ENCODE data around the gene SNX25. TPM values are rescaled to one million over a fixed set of nuclear protein-coding genes. Genes with fewer than 3 reads are reported as not detected.

The SNX25 gene
- total RNA-seq, 4 donors from 2014 or later: 19.9 to 23.8 (median 21.5) TPM

- peaks cover 11 to 66% (median 48%) of the 10 kb centered on the region in 4 donors for H3K36me3 ChIP-seq
- no peak overlapping the region for H3K27ac ChIP-seq (replicated peaks in 1 of 4)
- H3K4me3 ChIP-seq: no peak overlapping the region
- 94% methylated on average over 2 of the region's 2 CpGs for WGBS
- no peaks in the 10 kb centered on the region for H3K9me3 ChIP-seq
- intact Hi-C loops (cut with DNase I): no loop called here
- H3K27me3 ChIP-seq: no peaks in the 10 kb centered on the region
- no peak for DNase-seq (ENCODE audit: extremely low spot score)
- TF ChIP-seq CTCF (IDR thresholded peaks at IDR 0.05) (no peak), POLR2AphosphoS5 (IDR thresholded peaks at IDR 0.05) (no peak), POLR2A (IDR thresholded peaks at IDR 0.05; ENCODE audit: low read depth) (no peak), EP300 (IDR thresholded peaks at IDR 0.05) (no peak)
- no peaks in the 10 kb centered on the region for H3K4me1 ChIP-seq
Observed at GRCh38 chr4:185352741-185353140, 143.3 kb downstream of the SNX25 start.

GRCh38 chr4:185357211-185357610 lies 147.8 kb downstream of the SNX25 start:
- no peak overlapping the region for H3K27ac ChIP-seq (replicated peaks in 1 of 4)

GRCh38 chr4:185357733-185358440 lies 148.5 kb downstream of the SNX25 start:
- Histone ChIP-seq H3K27ac (replicated peaks in 1 of 4) (no peak overlapping the region), H3K9me3 (no peaks in the 10 kb centered on the region), H3K36me3 (peaks cover 4 to 58% (median 26%) of the 10 kb centered on the region in 4 donors), H3K27me3 (no peaks in the 10 kb centered on the region), H3K4me3 (no peak overlapping the region), H3K4me1 (no peaks in the 10 kb centered on the region)
- intact Hi-C loops (cut with DNase I): no loop called here
- 88% methylated on average over 7 of the region's 7 CpGs for WGBS
- TF ChIP-seq CTCF (IDR thresholded peaks at IDR 0.05) (no peak), POLR2AphosphoS5 (IDR thresholded peaks at IDR 0.05) (no peak), EP300 (IDR thresholded peaks at IDR 0.05) (no peak), POLR2A (IDR thresholded peaks at IDR 0.05; ENCODE audit: low read depth) (no peak)
- DNase-seq (ENCODE audit: extremely low spot score): no peak

More at GRCh38 chr4:185357211-185357610, 147.8 kb downstream of the SNX25 start:
- Histone ChIP-seq H3K4me1 (no peaks in the 10 kb centered on the region), H3K9me3 (no peaks in the 10 kb centered on the region), H3K27me3 (no peaks in the 10 kb centered on the region), H3K36me3 (peaks cover 4 to 60% (median 31%) of the 10 kb centered on the region in 4 donors), H3K4me3 (no peak overlapping the region)
- intact Hi-C loops (cut with DNase I): no loop called here
- TF ChIP-seq POLR2A (IDR thresholded peaks at IDR 0.05; ENCODE audit: low read depth): no peak
- WGBS: 89% methylated on average over 5 of the region's 5 CpGs
- no peak for DNase-seq (ENCODE audit: extremely low spot score)

DNA sequence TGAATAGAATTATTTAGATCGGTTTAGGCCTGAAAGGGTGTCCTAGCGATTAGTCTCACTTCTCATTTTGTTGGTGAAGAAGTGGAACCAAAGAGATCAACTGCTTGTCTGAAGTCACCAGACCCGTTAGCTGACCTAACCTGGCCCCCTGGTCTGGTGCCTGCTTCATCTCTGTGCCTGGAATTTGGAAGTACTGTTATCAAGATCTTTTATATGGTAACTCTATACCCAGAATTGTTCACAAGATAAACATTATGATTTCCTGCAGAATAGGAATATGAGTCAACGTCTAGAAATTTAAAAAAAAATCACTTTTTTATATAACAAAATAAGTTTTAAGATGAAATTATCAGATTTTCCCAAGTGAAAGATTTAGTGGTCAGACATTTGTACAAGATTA lies 149.1 kb downstream of the SNX25 start:
- DNase-seq (ENCODE audit: extremely low spot score): no peak
- intact Hi-C loops (cut with DNase I): no loop called here
- Histone ChIP-seq H3K27me3 (no peaks in the 10 kb centered on the region), H3K36me3 (peaks cover 2 to 55% (median 25%) of the 10 kb centered on the region in 4 donors), H3K4me3 (no peak overlapping the region), H3K4me1 (peaks cover 0 to 4% (median 0%) of the 10 kb centered on the region in 4 donors), H3K27ac (replicated peaks in 1 of 4) (no peak overlapping the region), H3K9me3 (no peaks in the 10 kb centered on the region)
- TF ChIP-seq EP300 (IDR thresholded peaks at IDR 0.05): no peak
- no peak for TF ChIP-seq POLR2A (IDR thresholded peaks at IDR 0.05; ENCODE audit: low read depth)
- no peak for TF ChIP-seq CTCF (IDR thresholded peaks at IDR 0.05)
- no peak for TF ChIP-seq POLR2AphosphoS5 (IDR thresholded peaks at IDR 0.05)
- 77% methylated on average over 4 of the region's 4 CpGs for WGBS

DNA sequence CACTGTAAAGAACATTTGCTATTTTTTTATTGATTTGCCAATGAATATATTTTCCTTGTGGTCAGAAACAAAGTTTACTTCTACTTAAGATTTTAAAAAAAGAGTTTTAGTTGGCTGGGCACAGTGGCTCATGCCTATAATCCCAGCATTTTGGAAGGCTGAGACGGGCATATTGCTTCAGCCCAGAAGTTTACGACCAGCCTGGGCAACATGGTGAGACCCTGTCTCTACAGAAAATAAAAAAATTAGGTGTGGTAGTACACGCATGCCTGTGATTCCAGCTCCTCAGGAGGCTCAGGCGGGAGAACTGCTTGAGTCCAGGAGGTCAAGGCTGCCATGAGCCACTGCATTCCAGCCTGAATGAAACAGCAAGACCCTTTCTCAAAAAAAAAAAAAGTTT lies 149.6 kb downstream of the SNX25 start:
- peaks cover 0 to 4% (median 0%) of the 10 kb centered on the region in 4 donors for H3K4me1 ChIP-seq
- 87% methylated on average over 4 of the region's 4 CpGs for WGBS
- intact Hi-C loops (cut with DNase I): no loop called here
- H3K9me3 ChIP-seq: no peaks in the 10 kb centered on the region
- DNase-seq (ENCODE audit: extremely low spot score): no peak
- H3K4me3 ChIP-seq: no peak overlapping the region
- no peaks in the 10 kb centered on the region for H3K27me3 ChIP-seq
- TF ChIP-seq CTCF (IDR thresholded peaks at IDR 0.05) (no peak), POLR2A (IDR thresholded peaks at IDR 0.05; ENCODE audit: low read depth) (no peak), POLR2AphosphoS5 (IDR thresholded peaks at IDR 0.05) (no peak), EP300 (IDR thresholded peaks at IDR 0.05) (no peak)
- no peak overlapping the region for H3K27ac ChIP-seq (replicated peaks in 1 of 4)
- peaks cover 0 to 50% (median 21%) of the 10 kb centered on the region in 4 donors for H3K36me3 ChIP-seq

Data from esophagus muscularis mucosa (tissue), 4 donors.